Measurements from ENCODE around the gene SMTN. TPM values are rescaled to one million over a fixed set of nuclear protein-coding genes. Genes with fewer than 3 reads are reported as not detected.

SMTN gene
- total and polyA plus RNA-seq, 4 donors: 97.7 to 1,240 (median 571) TPM

- Histone ChIP-seq H3K27me3 (ENCODE audit: control insufficient read depth in 1 of 2, insufficient read depth in 2 of 2, low read length in 1 of 2) (no peaks in the 10 kb centered on the region), H3K9me3 (ENCODE audit: control insufficient read depth, low read length) (no peaks in the 10 kb centered on the region), H3K4me3 (ENCODE audit: low read length in 2 of 2) (no peak overlapping the region), H3K4me1 (ENCODE audit: control insufficient read depth in 1 of 2, insufficient read depth in 2 of 2, low read length in 2 of 2) (no peaks in the 10 kb centered on the region), H3K36me3 (ENCODE audit: control insufficient read depth in 1 of 2, insufficient read depth in 2 of 2, low read length in 1 of 2) (no peaks in the 10 kb centered on the region), H3K27ac (ENCODE audit: low read depth in 1 of 2, low read length in 2 of 2) (no peak overlapping the region)
- WGBS, 2 donors: 91 to 92% methylated on average over 2 of the region's 2 CpGs
- intact Hi-C loops (cut with DNase I): no loop called here
- DNase-seq (no peak), ATAC-seq (ENCODE audit: low FRiP score) (no peak)
Measured at GRCh38 chr22:31130873-31131272, 49.8 kb downstream of the SMTN start.

- intact Hi-C loops (cut with DNase I): no loop called here
- 95 to 96% methylated on average over 19 of the region's 19 CpGs for WGBS, 2 donors
- H3K4me3 ChIP-seq (ENCODE audit: low read length in 2 of 2): no peak overlapping the region
Measured at GRCh38 chr22:31133911-31134310, 52.8 kb downstream of the SMTN start.

DNA sequence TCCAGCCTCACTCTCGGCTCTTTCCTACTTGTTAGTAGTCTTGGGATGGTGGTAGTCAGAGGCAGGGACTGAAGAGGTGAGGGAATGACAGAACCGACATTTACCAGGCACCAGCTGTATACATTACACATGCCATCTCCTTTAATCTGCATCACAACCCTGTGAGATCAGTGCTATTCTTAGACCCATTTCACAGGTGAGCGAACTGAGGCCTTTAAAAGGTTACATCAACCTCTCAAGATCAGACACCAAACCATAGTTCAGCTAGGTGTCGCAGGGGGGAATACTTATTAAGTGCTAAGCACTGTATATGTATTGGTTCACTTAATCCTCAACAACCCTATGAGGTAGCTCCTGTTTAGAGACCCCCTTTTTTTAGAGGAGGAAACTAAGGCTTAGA lies 53.6 kb downstream of the SMTN start:
- WGBS, 2 donors: 84 to 90% methylated on average over 4 of the region's 4 CpGs
- Histone ChIP-seq H3K4me3 (ENCODE audit: low read length in 2 of 2) (no peak overlapping the region), H3K27me3 (ENCODE audit: control insufficient read depth in 1 of 2, insufficient read depth in 2 of 2, low read length in 1 of 2) (no peaks in the 10 kb centered on the region), H3K4me1 (ENCODE audit: control insufficient read depth in 1 of 2, insufficient read depth in 2 of 2, low read length in 2 of 2) (no peaks in the 10 kb centered on the region), H3K9me3 (ENCODE audit: control insufficient read depth, low read length) (no peaks in the 10 kb centered on the region), H3K36me3 (ENCODE audit: control insufficient read depth in 1 of 2, insufficient read depth in 2 of 2, low read length in 1 of 2) (no peaks in the 10 kb centered on the region), H3K27ac (ENCODE audit: low read depth in 1 of 2, low read length in 2 of 2) (no peak overlapping the region)
- intact Hi-C loops (cut with DNase I): no loop called here
- DNase-seq (no peak), ATAC-seq (ENCODE audit: low FRiP score) (no peak)

More at GRCh38 chr22:31133911-31134310, 52.8 kb downstream of the SMTN start:
- DNase-seq (peak in 1 of 2 donors; percentile 75), ATAC-seq (ENCODE audit: low FRiP score) (no peak)
- no peaks in the 10 kb centered on the region for H3K27me3 ChIP-seq (ENCODE audit: control insufficient read depth in 1 of 2, insufficient read depth in 2 of 2, low read length in 1 of 2)
- no peaks in the 10 kb centered on the region for H3K36me3 ChIP-seq (ENCODE audit: control insufficient read depth in 1 of 2, insufficient read depth in 2 of 2, low read length in 1 of 2)
- no peak overlapping the region for H3K27ac ChIP-seq (ENCODE audit: low read depth in 1 of 2, low read length in 2 of 2)
- H3K9me3 ChIP-seq (ENCODE audit: control insufficient read depth, low read length): no peaks in the 10 kb centered on the region
- H3K4me1 ChIP-seq (ENCODE audit: control insufficient read depth in 1 of 2, insufficient read depth in 2 of 2, low read length in 2 of 2): no peaks in the 10 kb centered on the region

GRCh38 chr22:31135706-31136105 lies 54.6 kb downstream of the SMTN start:
- no peak overlapping the region for H3K4me3 ChIP-seq (ENCODE audit: low read length in 2 of 2)
- no peaks in the 10 kb centered on the region for H3K27me3 ChIP-seq (ENCODE audit: control insufficient read depth in 1 of 2, insufficient read depth in 2 of 2, low read length in 1 of 2)
- H3K4me1 ChIP-seq (ENCODE audit: control insufficient read depth in 1 of 2, insufficient read depth in 2 of 2, low read length in 2 of 2): no peaks in the 10 kb centered on the region
- no peak overlapping the region for H3K27ac ChIP-seq (ENCODE audit: low read depth in 1 of 2, low read length in 2 of 2)
- DNase-seq (peak in 1 of 2 donors; percentile 67), ATAC-seq (ENCODE audit: low FRiP score) (no peak)
- no peaks in the 10 kb centered on the region for H3K36me3 ChIP-seq (ENCODE audit: control insufficient read depth in 1 of 2, insufficient read depth in 2 of 2, low read length in 1 of 2)
- intact Hi-C loops (cut with DNase I): no loop called here
- no peaks in the 10 kb centered on the region for H3K9me3 ChIP-seq (ENCODE audit: control insufficient read depth, low read length)
- 91 to 95% methylated on average over 6 of the region's 6 CpGs for WGBS, 2 donors

- no peaks in the 10 kb centered on the region for H3K27me3 ChIP-seq (ENCODE audit: control insufficient read depth in 1 of 2, insufficient read depth in 2 of 2, low read length in 1 of 2)
- WGBS, 2 donors: 92 to 95% methylated on average over 9 of the region's 9 CpGs
- H3K4me3 ChIP-seq (ENCODE audit: low read length in 2 of 2): no peak overlapping the region
- H3K27ac ChIP-seq (ENCODE audit: low read depth in 1 of 2, low read length in 2 of 2): no peak overlapping the region
- no peak for ATAC-seq (ENCODE audit: low FRiP score)
- intact Hi-C loops (cut with DNase I): no loop called here
- no peaks in the 10 kb centered on the region for H3K36me3 ChIP-seq (ENCODE audit: control insufficient read depth in 1 of 2, insufficient read depth in 2 of 2, low read length in 1 of 2)
- no peaks in the 10 kb centered on the region for H3K9me3 ChIP-seq (ENCODE audit: control insufficient read depth, low read length)
- H3K4me1 ChIP-seq (ENCODE audit: control insufficient read depth in 1 of 2, insufficient read depth in 2 of 2, low read length in 2 of 2): no peaks in the 10 kb centered on the region
- DNase-seq: no peak
Measured at GRCh38 chr22:31136155-31136554, 55.0 kb downstream of the SMTN start.

DNA sequence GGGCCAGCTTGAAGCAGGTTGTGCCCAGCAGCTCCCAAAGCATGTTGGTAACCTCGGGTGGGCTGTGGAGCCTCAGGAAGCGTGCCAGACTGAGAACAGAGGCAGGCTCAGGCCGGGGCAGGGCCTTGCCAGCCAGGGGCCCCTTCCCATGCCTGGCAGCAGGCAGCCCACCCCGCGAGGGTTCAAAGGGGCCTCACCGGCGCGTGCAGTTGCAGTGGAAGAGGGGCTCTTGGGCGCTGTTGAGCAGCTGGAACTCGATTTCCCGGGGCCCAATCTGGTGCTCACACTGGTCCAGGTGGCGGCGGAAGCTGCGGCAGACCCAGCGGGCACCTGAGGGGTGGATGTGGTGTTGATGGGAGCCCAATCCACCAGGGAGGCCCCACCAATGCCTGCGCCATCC lies 55.6 kb downstream of the SMTN start:
- Histone ChIP-seq H3K4me1 (ENCODE audit: control insufficient read depth in 1 of 2, insufficient read depth in 2 of 2, low read length in 2 of 2) (no peaks in the 10 kb centered on the region), H3K9me3 (ENCODE audit: control insufficient read depth, low read length) (no peaks in the 10 kb centered on the region), H3K36me3 (ENCODE audit: control insufficient read depth in 1 of 2, insufficient read depth in 2 of 2, low read length in 1 of 2) (no peaks in the 10 kb centered on the region), H3K27me3 (ENCODE audit: control insufficient read depth in 1 of 2, insufficient read depth in 2 of 2, low read length in 1 of 2) (no peaks in the 10 kb centered on the region), H3K4me3 (ENCODE audit: low read length in 2 of 2) (no peak overlapping the region), H3K27ac (ENCODE audit: low read depth in 1 of 2, low read length in 2 of 2) (no peak overlapping the region)
- DNase-seq (peak in 1 of 2 donors; percentile 64), ATAC-seq (ENCODE audit: low FRiP score) (no peak)
- intact Hi-C loops (cut with DNase I): no loop called here
- 88 to 89% methylated on average over 16 of the region's 16 CpGs for WGBS, 2 donors

DNA sequence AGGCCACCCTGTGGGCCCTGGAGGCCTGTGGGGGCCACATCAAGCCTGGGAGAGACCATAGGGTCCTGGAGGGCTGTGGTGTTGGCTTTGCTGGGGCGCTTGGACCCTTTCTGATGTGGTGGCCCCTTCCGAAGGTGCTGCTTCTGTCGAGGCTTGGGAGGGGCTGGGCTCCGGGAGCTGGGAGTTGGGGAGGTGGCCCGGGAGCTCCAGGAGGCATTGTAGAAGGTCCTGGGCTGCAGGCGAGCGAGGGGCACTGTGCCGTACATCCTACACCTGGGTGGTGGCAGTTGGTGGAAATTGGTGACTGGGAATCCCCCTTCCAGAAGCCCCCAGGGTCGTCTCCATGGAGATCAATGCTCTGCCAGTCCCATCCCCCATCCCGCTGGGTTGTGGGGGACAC lies 56.6 kb downstream of the SMTN start:
- ATAC-seq (ENCODE audit: low FRiP score): no peak

DNA sequence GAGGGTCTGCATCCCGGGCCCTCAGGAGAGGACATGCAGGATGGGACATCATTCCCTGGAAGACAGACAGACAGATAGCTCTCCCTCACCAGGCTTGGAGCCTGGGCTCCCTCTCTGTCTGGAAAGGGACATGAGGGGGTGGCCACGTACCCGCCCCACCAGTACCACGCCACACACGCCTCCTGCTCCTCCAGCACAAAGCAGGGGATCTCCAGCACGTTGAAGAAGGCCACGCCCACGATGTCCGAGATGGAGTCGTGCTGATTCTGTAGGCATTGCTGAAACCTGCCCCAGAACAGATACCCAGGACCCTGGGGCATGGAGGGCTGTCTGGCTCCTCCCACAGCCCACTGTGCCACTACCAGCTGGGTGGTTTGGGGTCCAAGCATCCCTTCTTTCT lies 57.0 kb downstream of the SMTN start:
- DNase-seq (peak in 1 of 2 donors; percentile 62), ATAC-seq (ENCODE audit: low FRiP score) (no peak)
- 76 to 79% methylated on average over 10 of the region's 10 CpGs for WGBS, 2 donors

More for the DNA sequence above, 56.6 kb downstream of the SMTN start:
- H3K4me1 ChIP-seq (ENCODE audit: control insufficient read depth in 1 of 2, insufficient read depth in 2 of 2, low read length in 2 of 2): no peaks in the 10 kb centered on the region
- no peaks in the 10 kb centered on the region for H3K9me3 ChIP-seq (ENCODE audit: control insufficient read depth, low read length)
- no peak overlapping the region for H3K27ac ChIP-seq (ENCODE audit: low read depth in 1 of 2, low read length in 2 of 2)
- H3K36me3 ChIP-seq (ENCODE audit: control insufficient read depth in 1 of 2, insufficient read depth in 2 of 2, low read length in 1 of 2): no peaks in the 10 kb centered on the region
- 82 to 83% methylated on average over 8 to 10 of the region's 10 CpGs for WGBS, 2 donors
- H3K27me3 ChIP-seq (ENCODE audit: control insufficient read depth in 1 of 2, insufficient read depth in 2 of 2, low read length in 1 of 2): no peaks in the 10 kb centered on the region
- no peak overlapping the region for H3K4me3 ChIP-seq (ENCODE audit: low read length in 2 of 2)
- intact Hi-C loops (cut with DNase I): no loop called here
- peak in 1 of 2 donors; percentile 63 for DNase-seq

DNA sequence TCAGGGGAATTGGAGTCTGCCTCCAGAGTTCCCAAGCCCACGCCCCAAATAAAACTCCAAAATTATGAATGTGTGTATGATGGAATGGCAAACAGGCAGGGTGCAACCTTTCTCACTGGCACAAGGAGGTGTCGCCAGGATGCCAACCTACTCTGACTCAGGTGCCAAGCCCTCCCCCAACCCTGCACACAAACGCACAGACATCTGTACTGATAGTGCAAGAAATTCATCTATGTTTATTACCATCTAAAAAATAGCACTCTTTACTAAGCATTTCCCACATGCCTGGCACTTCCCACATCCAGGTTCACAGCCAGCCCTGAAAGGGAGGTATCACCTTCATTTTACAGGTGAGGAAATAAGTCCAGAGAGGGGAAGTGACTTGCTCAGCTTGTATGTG lies 57.9 kb downstream of the SMTN start:
- DNase-seq: no peak
- Histone ChIP-seq H3K36me3 (ENCODE audit: control insufficient read depth in 1 of 2, insufficient read depth in 2 of 2, low read length in 1 of 2) (no peaks in the 10 kb centered on the region), H3K9me3 (ENCODE audit: control insufficient read depth, low read length) (no peaks in the 10 kb centered on the region), H3K4me1 (ENCODE audit: control insufficient read depth in 1 of 2, insufficient read depth in 2 of 2, low read length in 2 of 2) (no peaks in the 10 kb centered on the region), H3K27me3 (ENCODE audit: control insufficient read depth in 1 of 2, insufficient read depth in 2 of 2, low read length in 1 of 2) (no peaks in the 10 kb centered on the region), H3K4me3 (ENCODE audit: low read length in 2 of 2) (no peak overlapping the region), H3K27ac (ENCODE audit: low read depth in 1 of 2, low read length in 2 of 2) (no peak overlapping the region)
- ATAC-seq (ENCODE audit: low FRiP score): no peak
- intact Hi-C loops (cut with DNase I): no loop called here
- 79 to 81% methylated on average over 3 of the region's 3 CpGs for WGBS, 2 donors

More for the DNA sequence above, 57.0 kb downstream of the SMTN start:
- H3K9me3 ChIP-seq (ENCODE audit: control insufficient read depth, low read length): no peaks in the 10 kb centered on the region
- H3K4me3 ChIP-seq (ENCODE audit: low read length in 2 of 2): no peak overlapping the region
- no peaks in the 10 kb centered on the region for H3K4me1 ChIP-seq (ENCODE audit: control insufficient read depth in 1 of 2, insufficient read depth in 2 of 2, low read length in 2 of 2)
- no peaks in the 10 kb centered on the region for H3K27me3 ChIP-seq (ENCODE audit: control insufficient read depth in 1 of 2, insufficient read depth in 2 of 2, low read length in 1 of 2)
- H3K36me3 ChIP-seq (ENCODE audit: control insufficient read depth in 1 of 2, insufficient read depth in 2 of 2, low read length in 1 of 2): no peaks in the 10 kb centered on the region
- H3K27ac ChIP-seq (ENCODE audit: low read depth in 1 of 2, low read length in 2 of 2): no peak overlapping the region
- intact Hi-C loops (cut with DNase I): no loop called here
